VCaP (cell line): ENCODE results near the gene AMBP.

Source experiments
- H3K27ac ChIP-seq: fragments of 450-650 bp; 2 replicates; pipeline ENCODE4 v1.5.1; 2017
- TF ChIP-seq, protein P1 (sequence below): fragments of 450-650 bp; conservative IDR thresholded peaks from 2 replicates; pipeline ENCODE4 v1.5.1; 2017; ENCODE audit warnings: mild to moderate bottlenecking, moderate library complexity

Gene AMBP

DNA sequence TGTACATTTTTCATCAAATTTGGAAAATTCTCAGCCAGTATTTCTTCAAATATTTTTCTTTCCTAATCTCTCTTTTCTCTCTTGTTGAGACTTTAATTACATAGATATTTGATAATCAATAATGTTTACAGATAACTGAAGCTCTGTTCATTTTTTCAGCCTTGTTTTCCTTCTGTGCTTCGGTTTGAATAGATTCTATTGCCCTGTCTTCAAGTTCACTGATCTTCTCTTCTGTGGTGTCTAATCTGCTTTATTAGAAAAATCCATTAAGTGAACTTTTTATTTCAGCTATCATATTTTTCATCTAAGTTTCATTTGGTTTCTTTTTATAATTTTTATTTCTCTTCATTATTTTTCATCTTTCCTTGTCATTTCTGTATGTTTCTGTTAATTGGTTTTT is 54.1 kb downstream of the AMBP start:
- TF ChIP-seq, protein P1, sequence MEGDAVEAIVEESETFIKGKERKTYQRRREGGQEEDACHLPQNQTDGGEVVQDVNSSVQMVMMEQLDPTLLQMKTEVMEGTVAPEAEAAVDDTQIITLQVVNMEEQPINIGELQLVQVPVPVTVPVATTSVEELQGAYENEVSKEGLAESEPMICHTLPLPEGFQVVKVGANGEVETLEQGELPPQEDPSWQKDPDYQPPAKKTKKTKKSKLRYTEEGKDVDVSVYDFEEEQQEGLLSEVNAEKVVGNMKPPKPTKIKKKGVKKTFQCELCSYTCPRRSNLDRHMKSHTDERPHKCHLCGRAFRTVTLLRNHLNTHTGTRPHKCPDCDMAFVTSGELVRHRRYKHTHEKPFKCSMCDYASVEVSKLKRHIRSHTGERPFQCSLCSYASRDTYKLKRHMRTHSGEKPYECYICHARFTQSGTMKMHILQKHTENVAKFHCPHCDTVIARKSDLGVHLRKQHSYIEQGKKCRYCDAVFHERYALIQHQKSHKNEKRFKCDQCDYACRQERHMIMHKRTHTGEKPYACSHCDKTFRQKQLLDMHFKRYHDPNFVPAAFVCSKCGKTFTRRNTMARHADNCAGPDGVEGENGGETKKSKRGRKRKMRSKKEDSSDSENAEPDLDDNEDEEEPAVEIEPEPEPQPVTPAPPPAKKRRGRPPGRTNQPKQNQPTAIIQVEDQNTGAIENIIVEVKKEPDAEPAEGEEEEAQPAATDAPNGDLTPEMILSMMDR, result no peak

DNA sequence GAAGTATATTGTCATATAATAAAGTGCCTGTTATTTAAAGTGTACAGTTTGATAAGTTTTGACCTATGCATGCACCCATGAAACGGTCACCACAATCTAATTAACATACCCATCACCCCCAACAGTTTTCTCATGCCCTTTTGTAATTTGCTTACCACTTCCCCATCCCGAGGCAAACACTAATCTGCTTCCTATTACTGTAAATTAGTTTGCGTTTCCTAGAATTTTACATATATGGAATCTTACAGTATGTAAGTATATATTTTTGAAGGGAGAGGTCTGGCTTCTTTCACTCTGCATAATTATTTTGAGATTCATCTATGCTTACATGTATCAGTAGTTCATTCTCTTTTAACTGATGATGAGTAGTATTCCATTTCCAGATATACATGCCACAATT is 56.5 kb downstream of the AMBP start:
- TF ChIP-seq, protein P1, result no peak
- no peak overlapping the region for H3K27ac ChIP-seq

More for the DNA sequence above, 54.1 kb downstream of the AMBP start:
- no peak overlapping the region for H3K27ac ChIP-seq

DNA sequence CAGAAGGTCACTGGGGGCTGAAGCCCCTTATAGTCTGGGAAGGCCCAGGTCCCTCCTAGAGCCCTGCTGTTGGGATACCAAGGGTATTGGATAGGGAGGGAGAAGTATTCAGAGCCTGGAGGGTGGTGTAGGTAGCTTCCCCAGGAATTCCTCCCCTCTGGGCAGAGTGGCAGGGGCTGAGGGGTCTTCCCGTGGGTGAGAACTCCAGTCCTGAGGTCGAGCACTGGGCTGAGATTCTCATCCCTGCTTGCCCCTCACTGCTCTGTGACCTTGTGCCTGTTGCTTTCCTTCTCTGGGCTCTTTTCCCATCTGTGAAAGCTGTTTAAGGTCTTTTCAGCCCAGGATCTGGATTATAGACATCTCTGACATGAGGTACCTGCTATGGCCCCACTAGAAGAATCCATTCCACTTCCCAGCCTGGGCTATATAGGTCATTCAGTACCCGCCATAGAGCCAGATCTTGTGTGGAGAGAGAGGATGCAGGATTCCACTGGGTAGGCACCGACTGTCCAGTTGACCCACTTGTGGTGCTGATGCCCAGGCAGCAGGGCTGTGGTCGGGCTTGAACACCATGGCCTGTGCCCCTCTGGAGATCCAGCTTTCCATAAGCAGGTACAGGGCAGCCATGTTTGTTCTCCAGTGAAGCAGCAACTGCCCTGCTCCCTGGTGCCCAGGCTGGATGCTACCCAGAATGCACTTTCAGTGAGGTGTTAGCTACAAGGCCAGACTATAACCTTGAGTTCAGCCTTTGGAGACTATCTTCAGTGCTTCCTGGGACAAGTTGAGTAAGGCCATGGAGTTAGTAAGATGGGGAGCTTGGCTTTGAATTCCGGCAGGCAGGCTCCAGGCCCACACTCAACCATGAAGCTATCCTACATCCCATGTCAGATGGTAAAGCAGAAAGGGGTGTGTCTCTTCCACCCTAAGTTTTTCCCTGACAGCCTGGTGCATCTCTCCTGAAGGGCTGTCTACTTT is 60.1 kb downstream of the AMBP start:
- H3K27ac ChIP-seq, result no peak overlapping the region
- TF ChIP-seq, protein P1, result no peak

DNA sequence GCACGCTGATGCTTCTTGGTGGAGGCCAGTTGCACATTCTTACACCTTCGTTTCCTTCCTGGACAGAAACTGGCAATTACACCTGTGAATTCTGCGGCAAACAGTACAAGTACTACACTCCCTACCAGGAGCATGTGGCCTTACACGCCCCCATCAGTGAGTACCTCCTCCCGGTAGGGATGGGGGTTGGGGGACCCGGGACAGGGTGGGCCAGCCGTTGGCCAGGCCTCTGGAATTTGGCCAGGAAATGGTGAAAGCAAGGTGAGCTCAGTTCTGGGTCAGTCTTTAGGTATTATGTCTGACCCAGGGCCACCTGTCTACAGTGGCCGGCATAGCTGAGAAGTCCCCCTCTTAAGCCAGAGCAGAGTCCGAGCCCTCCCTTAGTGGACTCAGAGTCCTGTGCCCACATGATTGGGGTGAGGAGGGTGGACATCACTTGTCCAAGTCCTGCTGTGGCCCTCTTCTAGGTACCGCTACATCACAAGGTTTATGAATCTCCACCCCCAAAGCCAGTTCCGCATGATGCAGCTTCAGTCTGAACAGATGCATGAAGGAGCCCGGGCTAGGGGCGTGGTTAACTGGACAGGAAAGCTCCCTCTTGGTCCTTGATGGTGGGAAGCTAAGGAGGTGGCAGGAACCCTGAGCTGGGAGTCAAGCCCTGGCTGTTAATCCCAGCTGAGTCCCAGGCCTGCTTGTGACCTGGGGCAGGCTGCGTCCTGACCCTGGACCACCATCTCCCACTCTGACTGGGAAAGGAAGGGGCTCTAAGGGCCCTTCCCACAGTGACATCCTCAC is 61.3 kb downstream of the AMBP start:
- no peak overlapping the region for H3K27ac ChIP-seq
- TF ChIP-seq, protein P1, result no peak

DNA sequence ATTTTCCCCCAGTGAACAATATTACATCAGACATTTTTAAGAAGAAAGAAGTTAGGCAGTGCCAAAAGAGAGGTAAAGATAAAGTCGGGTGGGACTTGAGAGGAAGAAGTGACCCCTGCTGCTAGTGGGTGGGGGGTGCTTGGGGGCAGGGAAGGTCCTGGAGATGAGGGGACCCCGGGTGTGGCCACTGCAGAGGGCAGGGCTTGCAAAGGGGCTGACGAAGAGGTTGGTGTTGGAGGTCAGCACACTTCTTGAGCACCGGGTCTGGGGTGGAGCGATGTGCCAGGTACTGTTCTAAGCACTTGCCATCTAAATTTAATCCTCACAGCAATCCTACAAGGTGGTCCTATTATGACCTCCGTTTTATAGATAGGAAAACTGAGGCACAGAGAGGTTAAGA is 62.0 kb downstream of the AMBP start:
- no peak overlapping the region for H3K27ac ChIP-seq
- TF ChIP-seq, protein P1, result no peak

DNA sequence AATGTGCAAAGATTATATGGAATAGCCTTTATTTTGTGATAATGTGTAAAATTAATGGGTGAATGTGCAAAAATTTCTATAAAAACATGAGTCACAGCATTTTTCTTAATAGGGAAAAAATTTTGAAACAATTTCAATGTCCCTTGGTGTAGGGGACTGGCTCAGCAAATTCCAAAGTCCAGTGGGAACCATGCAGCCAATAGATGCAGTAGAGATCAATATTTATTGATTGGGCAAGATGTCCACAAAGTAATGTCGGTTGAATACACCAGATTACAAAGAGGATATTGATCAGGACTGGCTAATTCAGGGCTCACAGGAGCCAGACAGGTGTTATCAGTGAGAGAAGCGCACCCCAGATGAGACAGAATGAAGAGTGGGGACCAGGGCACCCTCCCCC is 62.5 kb downstream of the AMBP start:
- TF ChIP-seq, protein P1, result no peak
- H3K27ac ChIP-seq, result no peak overlapping the region

DNA sequence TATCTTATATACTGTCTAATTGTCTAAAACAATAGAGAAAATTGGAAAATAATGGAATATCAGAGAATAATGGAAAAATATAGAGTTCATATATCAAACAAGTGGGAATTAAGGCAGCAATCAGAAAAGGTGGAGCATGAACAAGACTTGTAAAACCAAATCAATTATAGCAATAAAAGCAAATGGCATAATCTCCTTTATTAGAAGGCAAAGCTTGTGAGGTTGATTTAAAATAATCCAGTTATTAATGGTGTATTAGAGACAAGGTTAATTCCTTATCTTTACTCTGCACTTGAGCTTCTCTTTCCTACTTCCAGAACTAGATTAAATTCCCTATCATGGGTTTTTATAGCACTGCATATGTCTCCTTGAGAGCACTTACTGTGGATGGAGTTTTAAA is 64.1 kb downstream of the AMBP start:
- no peak overlapping the region for H3K27ac ChIP-seq
- TF ChIP-seq, protein P1, result no peak
